H1 (cell line): ENCODE measurements around the gene OR10A4.

Source experiments
- CHD7 ChIP-seq: fragments of 300-600 bp; sonication (generic); IDR thresholded peaks from 2 replicates; pipeline ENCODE4 v1.7.1; 2012; ENCODE audit warnings: low read length, moderate library complexity, mild to moderate bottlenecking, inconsistent platforms; ENCODE audit not compliant: insufficient replicate concordance
- CTCF ChIP-seq, 3 experiments: IDR thresholded peaks; 1 replicate in 2 of 3; 2 replicates in 1 of 3; pipeline versions ENCODE4 v1.5.1 to v1.6.1; 2011; ENCODE audit warnings: low read length in 3 of 3, mild to moderate bottlenecking in 3 of 3, inconsistent platforms in 2 of 3, low read depth in 1 of 3, moderate library complexity in 1 of 3; ENCODE audit not compliant: insufficient read depth in 1 of 3; ENCODE audit errors: control extremely low read depth in 1 of 3
- EP300 ChIP-seq, 2 experiments: IDR thresholded peaks; 1 replicate in 1 of 2; 2 replicates in 1 of 2; pipeline ENCODE4 v1.6.1; 2011 to 2012; ENCODE audit warnings: low read depth in 2 of 2, low read length in 2 of 2, mild to moderate bottlenecking in 2 of 2, borderline replicate concordance in 1 of 2, inconsistent platforms in 1 of 2, moderate library complexity in 1 of 2
- EZH2 ChIP-seq: fragments of 200-600 bp; sonication (generic); IDR thresholded peaks from 2 replicates; pipeline ENCODE4 v1.7.1; 2012; ENCODE audit warnings: low read depth, mild to moderate bottlenecking, moderate library complexity, low read length, inconsistent platforms; ENCODE audit not compliant: severe bottlenecking
- JUN ChIP-seq: IDR thresholded peaks from 2 replicates; pipeline ENCODE4 v1.6.1; 2011; ENCODE audit warnings: low read depth, mild to moderate bottlenecking, improper control_type of control experiment, low read length
- KDM1A ChIP-seq: fragments of 200-600, 300-600 bp; sonication (generic); IDR thresholded peaks from 2 replicates; pipeline ENCODE4 v1.7.1; 2016; ENCODE audit warnings: mild to moderate bottlenecking, low read length, borderline replicate concordance
- POLR2A ChIP-seq, 2 experiments: IDR thresholded peaks; 1 replicate in 1 of 2; 2 replicates in 1 of 2; pipeline ENCODE4 v1.6.1; 2011; ENCODE audit warnings: low read depth in 2 of 2, low read length in 2 of 2, mild to moderate bottlenecking in 2 of 2; ENCODE audit errors: control extremely low read depth in 1 of 2
- RAD21 ChIP-seq, 2 experiments: IDR thresholded peaks in 1 of 2; conservative IDR thresholded peaks in 1 of 2; 2 replicates each; pipeline ENCODE4 v1.6.1; 2011; ENCODE audit warnings: low read depth in 2 of 2, low read length in 2 of 2, improper control_type of control experiment in 1 of 2, inconsistent platforms in 1 of 2, mild to moderate bottlenecking in 1 of 2, moderate library complexity in 1 of 2
- SAP30 ChIP-seq: fragments of 300-600 bp; sonication (generic); IDR thresholded peaks from 2 replicates; pipeline ENCODE4 v1.7.1; 2012; ENCODE audit warnings: low read length, moderate library complexity, mild to moderate bottlenecking, inconsistent platforms; ENCODE audit not compliant: insufficient read depth, insufficient replicate concordance
- SP2 ChIP-seq: IDR thresholded peaks from 2 replicates; pipeline ENCODE4 v1.6.1; 2012; ENCODE audit warnings: mild to moderate bottlenecking, low read length, inconsistent platforms
- TAF1 ChIP-seq: IDR thresholded peaks from 2 replicates; pipeline ENCODE4 v1.6.1; 2011; ENCODE audit warnings: mild to moderate bottlenecking, low read depth, low read length
- YY1 ChIP-seq: IDR thresholded peaks from 2 replicates; pipeline ENCODE4 v1.6.1; 2011; ENCODE audit warnings: low read depth, mild to moderate bottlenecking, low read length
- TF ChIP-seq, protein P1 (sequence below): IDR thresholded peaks from 2 replicates; pipeline ENCODE4 v1.6.1; 2011; ENCODE audit warnings: low read depth, mild to moderate bottlenecking, low read length; ENCODE audit not compliant: insufficient read depth

DNA sequence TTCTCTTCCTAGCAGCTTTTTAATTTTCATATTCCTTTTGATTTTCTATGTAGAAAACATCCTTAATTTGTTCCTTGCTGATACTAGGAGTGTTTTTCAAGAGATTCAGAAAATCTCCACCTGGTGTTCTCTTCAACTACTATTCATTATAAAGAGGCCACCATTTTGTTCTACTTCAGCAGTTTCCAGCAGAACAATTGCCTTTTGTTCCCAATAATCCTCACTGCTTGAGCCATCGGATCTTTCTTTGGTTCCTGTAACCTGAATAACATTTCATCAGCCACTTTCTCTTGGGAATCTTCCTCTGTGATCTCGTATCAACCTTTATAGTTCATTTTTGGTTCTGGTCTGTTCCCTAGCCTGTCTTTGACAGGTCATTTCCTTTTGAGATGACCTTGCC, 32.8 kb upstream of the OR10A4 start:
- TF ChIP-seq CHD7 (no peak), SAP30 (no peak), CTCF (IDR thresholded peaks at IDR 0.05; ENCODE audit: control extremely low read depth in 1 of 3, insufficient read depth in 1 of 3, low read depth in 1 of 3, low read length in 3 of 3) (no peak), YY1 (0 out of 2 replicates have a peak, but pooled peaks have one; percentile 51), KDM1A (no peak), EZH2 (no peak), TAF1 (no peak), JUN (no peak), RAD21 (IDR thresholded peaks at IDR 0.05 in 1 of 2, conservative IDR thresholded peaks at IDR 0.05 in 1 of 2; ENCODE audit: low read depth in 2 of 2, low read length in 2 of 2) (no peak), POLR2A (IDR thresholded peaks at IDR 0.05; ENCODE audit: control extremely low read depth in 1 of 2, low read depth in 2 of 2, low read length in 2 of 2) (no peak), SP2 (no peak), EP300 (IDR thresholded peaks at IDR 0.05; ENCODE audit: borderline replicate concordance in 1 of 2, low read depth in 2 of 2, low read length in 2 of 2) (no peak)
- TF ChIP-seq, protein P1, sequence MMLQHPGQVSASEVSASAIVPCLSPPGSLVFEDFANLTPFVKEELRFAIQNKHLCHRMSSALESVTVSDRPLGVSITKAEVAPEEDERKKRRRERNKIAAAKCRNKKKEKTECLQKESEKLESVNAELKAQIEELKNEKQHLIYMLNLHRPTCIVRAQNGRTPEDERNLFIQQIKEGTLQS: no peak
